ENCODE results near the gene SPDYE17. TPM values are rescaled to one million over a fixed set of nuclear protein-coding genes. Genes with fewer than 3 reads are reported as not detected.
"Not testable (repeated sequence)": the region's sequence is repeated elsewhere in the genome, so short reads cannot be mapped to it uniquely, and the experiment has no call there.

SPDYE17 gene
- total and polyA plus RNA-seq, 4 donors = not detected

DNA sequence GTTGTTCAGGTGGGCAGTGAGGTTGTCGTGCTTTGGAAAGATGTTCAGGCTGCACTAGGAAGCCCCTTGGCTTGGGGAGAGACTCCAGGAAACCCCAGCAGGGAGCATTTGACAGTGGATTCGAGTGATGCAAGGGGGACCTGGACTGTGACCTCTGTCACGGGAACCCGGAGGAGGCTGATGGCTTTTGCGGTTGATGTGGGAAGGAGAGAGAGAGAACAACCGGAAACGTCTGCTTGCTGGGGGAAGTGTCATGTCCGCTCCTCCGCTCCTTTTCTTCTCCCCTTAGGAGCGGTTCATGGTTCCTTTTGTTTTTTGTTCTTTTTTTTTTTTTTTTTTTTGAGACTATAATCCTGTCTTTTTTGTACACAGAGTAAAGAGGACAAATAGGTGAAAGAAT lies 5.8 kb downstream of the SPDYE17 start:
- H3K4me3 ChIP-seq (ENCODE audit: low read depth, low read length); H3K4me1 ChIP-seq (ENCODE audit: control insufficient read depth, insufficient read depth, low read length); DNase-seq (ENCODE audit: low read depth in 4 of 6, low spot score in 6 of 6); H3K27ac ChIP-seq (ENCODE audit: low read depth, low read length); H3K9me3 ChIP-seq (ENCODE audit: control insufficient read depth, insufficient read depth, low read length); H3K36me3 ChIP-seq (ENCODE audit: control insufficient read depth, insufficient read depth, low read length); H3K27me3 ChIP-seq (ENCODE audit: control insufficient read depth, insufficient read depth, low read length): not testable (repeated sequence)
- no CpG with 5 or more reads among the region's 10 CpGs for WGBS (ENCODE audit: insufficient coverage)

DNA sequence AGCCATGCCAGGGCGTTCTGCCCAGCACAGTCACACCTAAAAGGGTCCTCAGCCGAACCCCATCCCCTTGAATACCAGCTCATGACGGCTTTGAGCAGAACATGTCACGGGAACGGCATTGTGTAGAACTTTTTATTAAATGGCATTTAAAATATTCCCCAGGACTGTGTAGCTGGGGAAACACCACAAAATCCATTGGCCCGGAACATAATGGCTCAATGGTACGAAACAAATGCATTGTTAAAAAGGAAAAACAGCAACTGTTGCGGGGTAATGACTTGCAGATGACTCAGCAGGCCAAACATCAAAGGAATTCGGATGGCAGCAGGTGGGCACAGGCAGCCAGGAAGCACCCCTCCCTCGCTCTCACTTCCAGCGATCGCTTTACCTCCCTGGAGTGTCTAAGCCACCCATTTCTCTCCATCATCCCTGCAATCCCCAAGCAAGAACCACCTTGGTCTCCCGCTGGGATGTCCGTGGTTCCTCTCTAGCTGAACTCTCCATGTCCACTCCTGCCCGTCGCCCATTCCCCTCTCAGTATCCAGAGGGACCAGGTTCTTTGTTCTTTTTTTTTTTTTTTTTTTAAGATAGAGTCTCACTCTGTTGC lies 22.0 kb downstream of the SPDYE17 start:
- not testable (repeated sequence) for H3K4me3 ChIP-seq (ENCODE audit: low read depth, low read length); H3K9me3 ChIP-seq (ENCODE audit: control insufficient read depth, insufficient read depth, low read length); H3K27me3 ChIP-seq (ENCODE audit: control insufficient read depth, insufficient read depth, low read length); H3K27ac ChIP-seq (ENCODE audit: low read depth, low read length); H3K4me1 ChIP-seq (ENCODE audit: control insufficient read depth, insufficient read depth, low read length)
- peak in 1 of 6 donors; percentile 51 for DNase-seq (ENCODE audit: low read depth in 4 of 6, low spot score in 6 of 6)
- H3K36me3 ChIP-seq (ENCODE audit: control insufficient read depth, insufficient read depth, low read length) = peaks cover 10% of the 10 kb centered on the region
- 67% methylated on average over 2 of the region's 16 CpGs for WGBS (ENCODE audit: insufficient coverage)

DNA sequence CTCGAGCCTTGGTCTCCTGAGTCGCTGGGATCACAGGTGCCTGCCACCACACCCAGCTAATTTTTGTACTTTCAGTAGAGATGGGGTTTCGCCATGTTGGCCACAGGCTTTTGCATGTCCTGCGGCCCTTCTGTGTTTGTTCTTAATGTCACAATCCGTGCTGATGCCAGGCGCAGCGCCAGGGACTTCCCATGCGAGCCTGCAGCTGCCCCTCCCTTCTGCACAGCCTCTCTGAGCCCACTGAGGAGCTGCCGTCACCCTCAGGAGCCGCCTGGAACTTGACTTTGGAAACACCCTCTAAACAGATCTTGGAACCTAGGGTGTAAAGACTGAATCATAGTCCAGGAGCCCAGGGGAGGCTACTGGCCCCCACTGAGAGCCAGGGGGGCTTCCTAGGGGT lies 24.2 kb downstream of the SPDYE17 start:
- H3K9me3 ChIP-seq (ENCODE audit: control insufficient read depth, insufficient read depth, low read length); H3K27me3 ChIP-seq (ENCODE audit: control insufficient read depth, insufficient read depth, low read length); H3K4me3 ChIP-seq (ENCODE audit: low read depth, low read length); H3K4me1 ChIP-seq (ENCODE audit: control insufficient read depth, insufficient read depth, low read length); H3K27ac ChIP-seq (ENCODE audit: low read depth, low read length): not testable (repeated sequence)
- peaks cover 25% of the 10 kb centered on the region for H3K36me3 ChIP-seq (ENCODE audit: control insufficient read depth, insufficient read depth, low read length)
- 74% methylated on average over 3 of the region's 10 CpGs for WGBS (ENCODE audit: insufficient coverage)
- peak in 2 of 6 donors; percentile 16 to 20 for DNase-seq (ENCODE audit: low read depth in 4 of 6, low spot score in 6 of 6)

DNA sequence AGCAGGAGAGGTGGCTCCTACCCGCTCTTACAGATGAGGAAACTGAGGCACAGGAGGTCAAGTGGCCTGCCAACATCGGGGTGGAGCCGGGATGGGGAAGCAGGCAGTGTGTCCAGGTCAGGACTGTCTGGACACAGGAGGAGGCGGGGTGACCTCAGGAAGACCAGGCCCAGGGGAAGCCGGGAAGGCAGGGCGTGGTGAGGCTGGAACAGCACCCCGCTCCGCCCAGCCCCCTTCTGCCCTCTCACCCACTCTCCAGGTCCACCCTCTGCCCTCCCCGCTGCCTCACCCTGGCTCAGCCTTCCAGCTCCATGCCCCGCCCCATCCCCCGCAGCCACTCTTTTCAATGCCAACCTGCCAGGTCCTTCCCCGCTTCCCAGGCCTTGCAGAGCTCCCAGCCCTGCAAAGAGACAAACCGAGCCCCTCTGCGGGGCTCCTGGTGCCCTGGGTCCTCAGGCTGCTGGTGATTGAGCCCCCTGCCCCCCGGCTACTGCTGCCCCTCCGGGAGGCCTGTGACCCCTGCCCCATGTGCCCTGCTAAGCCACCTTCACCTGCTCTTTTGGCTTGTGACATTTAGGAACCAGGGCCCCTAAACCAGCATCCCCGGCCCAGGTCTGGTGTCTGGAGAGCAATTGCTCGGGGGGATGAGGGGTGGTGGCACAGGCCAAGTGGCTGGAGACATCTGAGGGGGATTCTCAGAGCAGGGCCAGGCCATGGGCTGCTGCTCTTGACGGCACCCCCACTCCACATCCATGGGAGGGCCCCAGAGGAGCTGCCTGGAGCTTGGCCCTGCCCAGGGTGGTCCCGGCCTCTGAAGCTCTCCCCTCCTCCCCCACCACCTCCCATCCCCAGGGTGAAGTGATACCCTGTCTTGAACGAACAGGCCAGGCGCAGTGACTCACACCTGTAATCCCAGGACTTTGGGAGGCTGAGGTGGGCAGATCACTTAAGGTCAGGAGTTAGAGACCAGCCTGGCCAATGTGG lies 25.7 kb downstream of the SPDYE17 start:
- WGBS (ENCODE audit: insufficient coverage) = 90% methylated on average over 2 of the region's 22 CpGs
- H3K27me3 ChIP-seq (ENCODE audit: control insufficient read depth, insufficient read depth, low read length); H3K27ac ChIP-seq (ENCODE audit: low read depth, low read length); DNase-seq (ENCODE audit: low read depth in 4 of 6, low spot score in 6 of 6); H3K4me3 ChIP-seq (ENCODE audit: low read depth, low read length); H3K9me3 ChIP-seq (ENCODE audit: control insufficient read depth, insufficient read depth, low read length); H3K4me1 ChIP-seq (ENCODE audit: control insufficient read depth, insufficient read depth, low read length): not testable (repeated sequence)
- peaks cover 41% of the 10 kb centered on the region for H3K36me3 ChIP-seq (ENCODE audit: control insufficient read depth, insufficient read depth, low read length)

DNA sequence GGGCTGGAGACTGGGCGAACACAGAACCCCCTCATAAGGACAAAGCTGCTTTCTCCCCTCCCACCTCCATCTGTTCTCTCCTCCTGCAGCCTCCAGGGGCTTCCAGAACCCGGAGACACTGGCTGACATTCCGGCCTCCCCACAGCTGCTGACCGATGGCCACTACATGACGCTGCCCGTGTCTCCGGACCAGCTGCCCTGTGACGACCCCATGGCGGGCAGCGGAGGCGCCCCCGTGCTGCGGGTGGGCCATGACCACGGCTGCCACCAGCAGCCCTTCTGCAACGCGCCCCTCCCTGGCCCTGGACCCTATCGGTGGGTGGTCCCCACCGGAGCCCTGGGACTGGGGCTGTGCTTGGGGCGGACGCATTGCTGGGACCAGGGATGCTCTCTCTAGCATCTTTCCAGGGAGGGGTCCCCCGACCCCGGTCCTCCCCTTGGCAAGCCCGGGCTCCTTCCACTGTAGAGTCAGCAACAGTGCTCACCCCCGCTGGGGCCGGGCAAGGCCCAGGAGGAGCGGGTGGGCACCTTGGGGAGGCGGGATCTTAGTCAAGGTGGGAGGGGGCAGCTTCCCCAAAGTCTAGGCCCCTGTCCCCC lies 26.6 kb downstream of the SPDYE17 start:
- not testable (repeated sequence) for DNase-seq (ENCODE audit: low read depth in 4 of 6, low spot score in 6 of 6); H3K27ac ChIP-seq (ENCODE audit: low read depth, low read length); H3K9me3 ChIP-seq (ENCODE audit: control insufficient read depth, insufficient read depth, low read length); H3K4me1 ChIP-seq (ENCODE audit: control insufficient read depth, insufficient read depth, low read length); H3K27me3 ChIP-seq (ENCODE audit: control insufficient read depth, insufficient read depth, low read length); H3K4me3 ChIP-seq (ENCODE audit: low read depth, low read length)
- peaks cover 49% of the 10 kb centered on the region for H3K36me3 ChIP-seq (ENCODE audit: control insufficient read depth, insufficient read depth, low read length)
- no CpG with 5 or more reads among the region's 27 CpGs for WGBS (ENCODE audit: insufficient coverage)

DNA sequence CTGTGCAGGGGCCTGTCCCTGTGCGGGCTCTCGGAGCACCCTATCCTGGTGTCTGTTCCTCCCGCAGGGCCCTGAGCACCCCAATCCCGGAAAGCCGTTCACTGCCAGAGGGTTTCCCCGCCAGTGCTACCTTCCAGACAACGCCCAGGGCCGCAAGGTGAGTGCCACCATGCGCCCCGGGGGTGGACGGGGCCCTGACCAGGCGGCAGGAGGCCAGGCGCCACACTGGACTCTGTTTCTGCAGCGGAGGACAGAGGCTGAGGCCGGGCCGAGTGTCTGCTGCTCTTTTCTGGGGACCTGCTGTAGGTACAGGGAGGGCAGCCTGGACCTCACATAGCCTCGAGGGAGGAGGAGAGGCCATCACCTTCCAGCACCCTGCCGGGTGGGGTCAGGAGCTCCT lies 28.0 kb downstream of the SPDYE17 start:
- not testable (repeated sequence) for H3K4me1 ChIP-seq (ENCODE audit: control insufficient read depth, insufficient read depth, low read length); H3K4me3 ChIP-seq (ENCODE audit: low read depth, low read length); H3K27ac ChIP-seq (ENCODE audit: low read depth, low read length); H3K27me3 ChIP-seq (ENCODE audit: control insufficient read depth, insufficient read depth, low read length); H3K9me3 ChIP-seq (ENCODE audit: control insufficient read depth, insufficient read depth, low read length); DNase-seq (ENCODE audit: low read depth in 4 of 6, low spot score in 6 of 6)
- peaks cover 49% of the 10 kb centered on the region for H3K36me3 ChIP-seq (ENCODE audit: control insufficient read depth, insufficient read depth, low read length)
- WGBS (ENCODE audit: insufficient coverage) = 92% methylated on average over 6 of the region's 18 CpGs

DNA sequence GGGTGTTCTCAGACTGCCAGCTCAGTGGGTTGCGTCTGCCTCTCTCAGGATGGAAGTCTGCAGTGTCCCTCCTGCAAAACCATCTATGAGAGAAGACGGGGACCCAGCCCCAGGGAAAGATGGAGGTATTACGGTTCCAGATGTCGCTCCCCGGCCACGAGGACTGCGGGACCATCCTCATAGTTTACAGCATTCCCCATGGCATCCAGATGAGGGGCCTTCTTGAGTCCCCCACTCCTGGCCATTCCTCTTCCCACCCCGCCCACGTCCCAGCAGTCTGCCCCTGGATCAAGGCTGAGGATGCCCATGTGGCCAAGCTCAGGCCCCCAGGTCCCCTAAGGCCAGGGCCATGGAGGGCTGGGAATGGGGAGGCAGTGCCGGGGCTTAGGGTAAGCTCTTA lies 28.9 kb downstream of the SPDYE17 start:
- not testable (repeated sequence) for H3K4me3 ChIP-seq (ENCODE audit: low read depth, low read length); H3K27ac ChIP-seq (ENCODE audit: low read depth, low read length); H3K9me3 ChIP-seq (ENCODE audit: control insufficient read depth, insufficient read depth, low read length); H3K4me1 ChIP-seq (ENCODE audit: control insufficient read depth, insufficient read depth, low read length); H3K27me3 ChIP-seq (ENCODE audit: control insufficient read depth, insufficient read depth, low read length); DNase-seq (ENCODE audit: low read depth in 4 of 6, low spot score in 6 of 6)
- H3K36me3 ChIP-seq (ENCODE audit: control insufficient read depth, insufficient read depth, low read length) = peaks cover 56% of the 10 kb centered on the region
- WGBS (ENCODE audit: insufficient coverage) = 72% methylated on average over 5 of the region's 10 CpGs

DNA sequence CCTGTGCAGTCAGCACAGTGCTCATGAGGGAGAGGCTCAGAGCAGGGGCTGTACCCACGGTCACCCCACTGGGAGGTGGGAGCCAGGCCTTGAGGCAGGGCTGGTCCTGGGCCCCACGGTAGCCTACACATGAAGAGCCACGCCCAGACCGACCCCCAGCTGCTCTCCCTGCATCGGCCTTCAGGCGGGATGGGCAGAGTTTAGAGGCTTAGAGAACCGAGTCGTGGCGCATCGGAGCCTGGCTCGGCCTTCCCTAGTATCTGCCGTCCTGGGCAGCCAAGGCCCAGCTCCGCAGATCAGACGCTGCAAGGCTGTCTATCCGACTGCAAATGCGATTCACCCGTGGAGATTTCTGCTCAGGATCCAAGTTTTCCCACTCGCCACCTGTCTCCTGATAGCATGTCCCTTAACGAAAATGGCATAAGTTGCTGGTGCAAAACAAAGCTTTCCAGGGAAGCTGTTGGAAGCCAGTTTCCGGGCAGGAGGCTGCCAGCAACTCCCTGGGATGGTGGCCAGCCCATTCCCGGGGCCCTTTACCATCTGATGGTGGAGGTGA lies 29.4 kb downstream of the SPDYE17 start:
- not testable (repeated sequence) for H3K9me3 ChIP-seq (ENCODE audit: control insufficient read depth, insufficient read depth, low read length); H3K4me3 ChIP-seq (ENCODE audit: low read depth, low read length); H3K27me3 ChIP-seq (ENCODE audit: control insufficient read depth, insufficient read depth, low read length); H3K4me1 ChIP-seq (ENCODE audit: control insufficient read depth, insufficient read depth, low read length); H3K27ac ChIP-seq (ENCODE audit: low read depth, low read length)
- WGBS (ENCODE audit: insufficient coverage) = 84% methylated on average over 9 of the region's 21 CpGs
- peaks cover 60% of the 10 kb centered on the region for H3K36me3 ChIP-seq (ENCODE audit: control insufficient read depth, insufficient read depth, low read length)
- peak in 1 of 6 donors; percentile 53 for DNase-seq (ENCODE audit: low read depth in 4 of 6, low spot score in 6 of 6)

DNA sequence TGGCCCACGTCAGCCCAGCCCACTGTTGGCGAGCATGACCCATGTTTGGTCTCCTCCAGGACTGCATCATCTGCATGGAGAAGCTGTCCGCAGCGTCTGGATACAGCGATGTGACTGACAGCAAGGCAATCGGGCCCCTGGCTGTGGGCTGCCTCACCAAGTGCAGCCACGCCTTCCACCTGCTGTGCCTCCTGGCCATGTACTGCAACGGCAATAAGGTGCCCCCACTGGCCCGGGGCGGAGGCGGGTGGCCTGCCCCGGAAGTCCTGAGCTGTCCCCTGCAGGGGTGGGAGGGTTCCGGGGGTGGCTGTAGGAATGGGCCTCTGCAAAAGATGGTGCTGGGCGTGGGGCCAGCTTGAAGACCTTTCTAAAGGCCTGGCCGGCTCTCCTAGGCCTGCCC lies 30.1 kb downstream of the SPDYE17 start:
- not testable (repeated sequence) for H3K27me3 ChIP-seq (ENCODE audit: control insufficient read depth, insufficient read depth, low read length); H3K4me1 ChIP-seq (ENCODE audit: control insufficient read depth, insufficient read depth, low read length); DNase-seq (ENCODE audit: low read depth in 4 of 6, low spot score in 6 of 6); H3K27ac ChIP-seq (ENCODE audit: low read depth, low read length); H3K4me3 ChIP-seq (ENCODE audit: low read depth, low read length); H3K9me3 ChIP-seq (ENCODE audit: control insufficient read depth, insufficient read depth, low read length)
- 81% methylated on average over 13 of the region's 15 CpGs for WGBS (ENCODE audit: insufficient coverage)
- peaks cover 67% of the 10 kb centered on the region for H3K36me3 ChIP-seq (ENCODE audit: control insufficient read depth, insufficient read depth, low read length)
